WTC11 (cell line): Measurements from ENCODE around the gene SNX20. TPM values are rescaled to one million over a fixed set of nuclear protein-coding genes. Genes with fewer than 3 reads are reported as not detected.

Experiments used
- ATAC-seq: fragments of 200-7000 bp; cut with Tn5 transposase; 2 replicates; pipeline ENCODE4 v1.10.0; 2021; ENCODE audit warnings: mild to moderate bottlenecking, moderate library complexity
- CTCF ChIA-PET: fragments of 300-600 bp; sonication (Branson Sonifier 250); formaldehyde crosslinking; loops from one replicate; lab custom pipeline; 2021; ENCODE audit warnings: antibody characterized with exemption; lab: Charles Lee
- POLR2A ChIA-PET: fragments of 350-600 bp; sonication (Branson Sonifier 250); formaldehyde crosslinking; loops from one replicate; lab custom pipeline; 2021; ENCODE audit warnings: antibody characterized with exemption; lab: Charles Lee
- DNase-seq: peaks from one replicate; pipeline ENCODE4 v3.0.0; 2021; ENCODE audit warnings: low spot score
- H3K27ac Mint-ChIP-seq: 2 replicates; pipeline ENCODE4 v1.8.0; 2021; ENCODE audit warnings: mixed read lengths
- H3K27me3 Mint-ChIP-seq: 2 replicates; pipeline ENCODE4 v1.8.0; 2021; ENCODE audit warnings: low read depth, mild to moderate bottlenecking, moderate library complexity, mixed read lengths
- H3K36me3 Mint-ChIP-seq: 2 replicates; pipeline ENCODE4 v1.8.0; 2021; ENCODE audit warnings: mixed read lengths
- H3K4me1 Mint-ChIP-seq: 2 replicates; pipeline ENCODE4 v1.8.0; 2022; ENCODE audit warnings: mixed read lengths
- H3K4me3 Mint-ChIP-seq: 2 replicates; pipeline ENCODE4 v1.8.0; 2021; ENCODE audit warnings: mild to moderate bottlenecking, moderate library complexity, mixed read lengths
- H3K9me3 Mint-ChIP-seq: 2 replicates; pipeline ENCODE4 v1.8.0; 2021; ENCODE audit warnings: mixed read lengths
- AFF4 ChIP-seq: sonication (generic); formaldehyde crosslinking; IDR thresholded peaks from 2 replicates; pipeline ENCODE4 v1.8.1; 2023; ENCODE audit warnings: mild to moderate bottlenecking, missing genetic modification reagents, borderline replicate concordance
- CBFB ChIP-seq: sonication (generic); formaldehyde crosslinking; IDR thresholded peaks from 2 replicates; pipeline ENCODE4 v1.8.1; 2022; ENCODE audit warnings: mild to moderate bottlenecking, low read depth, missing genetic modification reagents
- CREM ChIP-seq: sonication (generic); formaldehyde crosslinking; IDR thresholded peaks from 2 replicates; pipeline ENCODE4 v1.8.1; 2022; ENCODE audit warnings: mild to moderate bottlenecking, missing genetic modification reagents, moderate library complexity
- FOXP1 ChIP-seq: sonication (generic); formaldehyde crosslinking; IDR thresholded peaks from 2 replicates; pipeline ENCODE4 v1.8.0; 2022; ENCODE audit warnings: missing genetic modification reagents, mild to moderate bottlenecking, moderate library complexity, borderline replicate concordance
- IRF1 ChIP-seq: sonication (generic); formaldehyde crosslinking; IDR thresholded peaks from 2 replicates; pipeline ENCODE4 v1.8.0; 2023; ENCODE audit warnings: missing genetic modification reagents
- NFYB ChIP-seq: sonication (generic); formaldehyde crosslinking; conservative IDR thresholded peaks from 2 replicates; pipeline ENCODE4 v1.8.0; 2022; ENCODE audit warnings: low read depth, missing genetic modification reagents
- RELA ChIP-seq: sonication (generic); formaldehyde crosslinking; IDR thresholded peaks from 2 replicates; pipeline ENCODE4 v1.8.1; 2022; ENCODE audit warnings: missing genetic modification reagents, mild to moderate bottlenecking, borderline replicate concordance
- SOX15 ChIP-seq: fragments of 250-450 bp; sonication (Bioruptor Pico); IDR thresholded peaks from 2 replicates; pipeline ENCODE4 v1.9.0; 2021; ENCODE audit warnings: mild to moderate bottlenecking
- ZNF232 ChIP-seq: sonication (generic); formaldehyde crosslinking; IDR thresholded peaks from 2 replicates; pipeline ENCODE4 v1.8.0; 2022; ENCODE audit warnings: mild to moderate bottlenecking, missing genetic modification reagents
- ZNF263 ChIP-seq: sonication (generic); formaldehyde crosslinking; IDR thresholded peaks from 2 replicates; pipeline ENCODE4 v1.8.1; 2022; ENCODE audit warnings: low read depth, mild to moderate bottlenecking, moderate library complexity, missing genetic modification reagents
- ZNF396 ChIP-seq: fragments of 250-450 bp; sonication (Bioruptor Pico); IDR thresholded peaks from 2 replicates; pipeline ENCODE4 v1.8.0; 2021; ENCODE audit warnings: mild to moderate bottlenecking, moderate library complexity, borderline replicate concordance
- ZNF423 ChIP-seq: fragments of 250-450 bp; sonication (Bioruptor Pico); IDR thresholded peaks from 2 replicates; pipeline ENCODE4 v2.1.2; 2022; ENCODE audit warnings: mild to moderate bottlenecking, moderate library complexity
- total RNA-seq: library from RNA; stranded (reverse); gene quantifications from 3 replicates; pipeline ENCODE4 v1.2.3, GENCODE V29; 2021
- TF ChIP-seq, protein P1 (sequence below): sonication (generic); formaldehyde crosslinking; IDR thresholded peaks from 2 replicates; pipeline ENCODE4 v1.8.0; 2023; ENCODE audit warnings: missing genetic modification reagents, mild to moderate bottlenecking, borderline replicate concordance
- TF ChIP-seq, protein P2 (sequence below): sonication (generic); formaldehyde crosslinking; IDR thresholded peaks from 2 replicates; pipeline ENCODE4 v1.8.0; 2023; ENCODE audit warnings: mild to moderate bottlenecking, missing genetic modification reagents
- TF ChIP-seq, protein P3 (sequence below): fragments of 250-450 bp; sonication (Bioruptor Pico); IDR thresholded peaks from 2 replicates; pipeline ENCODE4 v1.9.0; 2021; ENCODE audit warnings: mild to moderate bottlenecking, borderline replicate concordance
- TF ChIP-seq, protein P4 (sequence below): fragments of 200-600 bp; IDR thresholded peaks from 2 replicates; pipeline ENCODE4 v1.8.0; 2022; ENCODE audit warnings: antibody characterized with exemption

Gene SNX20
- total RNA-seq, 1 experiment from 2014 or later = not detected

DNA sequence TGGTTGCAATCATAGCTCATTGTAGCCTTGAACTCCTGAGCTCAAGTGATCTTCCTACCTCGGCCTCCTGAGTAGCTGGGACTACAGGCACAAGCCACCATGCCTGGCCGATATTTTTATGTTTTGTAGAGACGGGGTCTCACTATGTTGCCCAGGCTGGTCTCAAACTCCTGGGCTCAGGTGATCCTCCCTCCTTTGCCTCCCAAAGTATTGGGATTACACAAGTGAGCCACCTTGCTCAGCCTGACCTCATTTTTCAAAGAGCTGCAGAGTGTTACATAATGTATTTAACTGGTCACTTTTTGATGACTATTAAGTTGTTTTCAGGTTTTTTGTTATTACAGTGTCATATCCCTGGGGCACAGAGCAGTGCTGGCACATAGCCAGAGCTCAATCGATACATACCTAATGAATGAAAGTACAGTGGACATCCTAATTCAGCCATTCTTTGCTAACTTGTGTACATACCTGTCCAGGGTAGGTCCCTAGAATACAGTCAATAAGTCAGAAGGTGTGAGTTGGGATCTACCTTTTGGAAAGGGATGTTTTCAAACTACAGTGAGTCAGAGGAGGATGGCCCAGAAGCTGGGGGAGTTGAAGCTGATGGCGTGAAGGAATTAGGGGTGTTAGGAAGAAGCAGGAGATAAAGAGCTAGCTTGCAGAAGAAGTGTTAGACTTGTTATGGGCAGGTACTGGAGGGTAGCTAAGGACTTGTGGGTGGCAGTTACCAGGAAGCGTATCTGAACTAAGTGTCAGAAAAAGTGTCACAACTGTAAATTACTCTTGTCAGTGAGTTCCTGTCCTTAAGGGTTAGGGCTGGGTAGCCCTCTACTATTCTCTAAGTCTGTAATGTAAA lies 40.7 kb upstream of the SNX20 start:
- no peak for ATAC-seq
- POLR2A ChIA-PET = no interaction called here
- CTCF ChIA-PET = interaction anchor here (1.2 kb wide), 1 partner anchor 84 kb away, joined by 4 read pairs; no protein-coding TSS in a partner anchor
- DNase-seq = no peak
- no peak for TF ChIP-seq ZNF232 (CRISPR knock-in tag)
- TF ChIP-seq, protein P1, sequence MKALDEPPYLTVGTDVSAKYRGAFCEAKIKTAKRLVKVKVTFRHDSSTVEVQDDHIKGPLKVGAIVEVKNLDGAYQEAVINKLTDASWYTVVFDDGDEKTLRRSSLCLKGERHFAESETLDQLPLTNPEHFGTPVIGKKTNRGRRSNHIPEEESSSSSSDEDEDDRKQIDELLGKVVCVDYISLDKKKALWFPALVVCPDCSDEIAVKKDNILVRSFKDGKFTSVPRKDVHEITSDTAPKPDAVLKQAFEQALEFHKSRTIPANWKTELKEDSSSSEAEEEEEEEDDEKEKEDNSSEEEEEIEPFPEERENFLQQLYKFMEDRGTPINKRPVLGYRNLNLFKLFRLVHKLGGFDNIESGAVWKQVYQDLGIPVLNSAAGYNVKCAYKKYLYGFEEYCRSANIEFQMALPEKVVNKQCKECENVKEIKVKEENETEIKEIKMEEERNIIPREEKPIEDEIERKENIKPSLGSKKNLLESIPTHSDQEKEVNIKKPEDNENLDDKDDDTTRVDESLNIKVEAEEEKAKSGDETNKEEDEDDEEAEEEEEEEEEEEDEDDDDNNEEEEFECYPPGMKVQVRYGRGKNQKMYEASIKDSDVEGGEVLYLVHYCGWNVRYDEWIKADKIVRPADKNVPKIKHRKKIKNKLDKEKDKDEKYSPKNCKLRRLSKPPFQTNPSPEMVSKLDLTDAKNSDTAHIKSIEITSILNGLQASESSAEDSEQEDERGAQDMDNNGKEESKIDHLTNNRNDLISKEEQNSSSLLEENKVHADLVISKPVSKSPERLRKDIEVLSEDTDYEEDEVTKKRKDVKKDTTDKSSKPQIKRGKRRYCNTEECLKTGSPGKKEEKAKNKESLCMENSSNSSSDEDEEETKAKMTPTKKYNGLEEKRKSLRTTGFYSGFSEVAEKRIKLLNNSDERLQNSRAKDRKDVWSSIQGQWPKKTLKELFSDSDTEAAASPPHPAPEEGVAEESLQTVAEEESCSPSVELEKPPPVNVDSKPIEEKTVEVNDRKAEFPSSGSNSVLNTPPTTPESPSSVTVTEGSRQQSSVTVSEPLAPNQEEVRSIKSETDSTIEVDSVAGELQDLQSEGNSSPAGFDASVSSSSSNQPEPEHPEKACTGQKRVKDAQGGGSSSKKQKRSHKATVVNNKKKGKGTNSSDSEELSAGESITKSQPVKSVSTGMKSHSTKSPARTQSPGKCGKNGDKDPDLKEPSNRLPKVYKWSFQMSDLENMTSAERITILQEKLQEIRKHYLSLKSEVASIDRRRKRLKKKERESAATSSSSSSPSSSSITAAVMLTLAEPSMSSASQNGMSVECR (CRISPR knock-in tag) = no peak
- TF ChIP-seq ZNF263 (CRISPR knock-in tag) = no peak
- TF ChIP-seq, protein P2, sequence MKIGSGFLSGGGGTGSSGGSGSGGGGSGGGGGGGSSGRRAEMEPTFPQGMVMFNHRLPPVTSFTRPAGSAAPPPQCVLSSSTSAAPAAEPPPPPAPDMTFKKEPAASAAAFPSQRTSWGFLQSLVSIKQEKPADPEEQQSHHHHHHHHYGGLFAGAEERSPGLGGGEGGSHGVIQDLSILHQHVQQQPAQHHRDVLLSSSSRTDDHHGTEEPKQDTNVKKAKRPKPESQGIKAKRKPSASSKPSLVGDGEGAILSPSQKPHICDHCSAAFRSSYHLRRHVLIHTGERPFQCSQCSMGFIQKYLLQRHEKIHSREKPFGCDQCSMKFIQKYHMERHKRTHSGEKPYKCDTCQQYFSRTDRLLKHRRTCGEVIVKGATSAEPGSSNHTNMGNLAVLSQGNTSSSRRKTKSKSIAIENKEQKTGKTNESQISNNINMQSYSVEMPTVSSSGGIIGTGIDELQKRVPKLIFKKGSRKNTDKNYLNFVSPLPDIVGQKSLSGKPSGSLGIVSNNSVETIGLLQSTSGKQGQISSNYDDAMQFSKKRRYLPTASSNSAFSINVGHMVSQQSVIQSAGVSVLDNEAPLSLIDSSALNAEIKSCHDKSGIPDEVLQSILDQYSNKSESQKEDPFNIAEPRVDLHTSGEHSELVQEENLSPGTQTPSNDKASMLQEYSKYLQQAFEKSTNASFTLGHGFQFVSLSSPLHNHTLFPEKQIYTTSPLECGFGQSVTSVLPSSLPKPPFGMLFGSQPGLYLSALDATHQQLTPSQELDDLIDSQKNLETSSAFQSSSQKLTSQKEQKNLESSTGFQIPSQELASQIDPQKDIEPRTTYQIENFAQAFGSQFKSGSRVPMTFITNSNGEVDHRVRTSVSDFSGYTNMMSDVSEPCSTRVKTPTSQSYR (CRISPR knock-in tag) = no peak
- no peak for TF ChIP-seq CREM
- TF ChIP-seq RELA (CRISPR knock-in tag) = no peak
- TF ChIP-seq CBFB (CRISPR knock-in tag) = no peak
- no peak for TF ChIP-seq NFYB
- TF ChIP-seq ZNF423 (CRISPR knock-in tag) = no peak
- TF ChIP-seq ZNF396 (CRISPR knock-in tag) = no peak
- TF ChIP-seq SOX15 (CRISPR knock-in tag) = no peak
- TF ChIP-seq IRF1 (CRISPR knock-in tag) = no peak
- no peak for TF ChIP-seq AFF4 (CRISPR knock-in tag)
- TF ChIP-seq, protein P3, sequence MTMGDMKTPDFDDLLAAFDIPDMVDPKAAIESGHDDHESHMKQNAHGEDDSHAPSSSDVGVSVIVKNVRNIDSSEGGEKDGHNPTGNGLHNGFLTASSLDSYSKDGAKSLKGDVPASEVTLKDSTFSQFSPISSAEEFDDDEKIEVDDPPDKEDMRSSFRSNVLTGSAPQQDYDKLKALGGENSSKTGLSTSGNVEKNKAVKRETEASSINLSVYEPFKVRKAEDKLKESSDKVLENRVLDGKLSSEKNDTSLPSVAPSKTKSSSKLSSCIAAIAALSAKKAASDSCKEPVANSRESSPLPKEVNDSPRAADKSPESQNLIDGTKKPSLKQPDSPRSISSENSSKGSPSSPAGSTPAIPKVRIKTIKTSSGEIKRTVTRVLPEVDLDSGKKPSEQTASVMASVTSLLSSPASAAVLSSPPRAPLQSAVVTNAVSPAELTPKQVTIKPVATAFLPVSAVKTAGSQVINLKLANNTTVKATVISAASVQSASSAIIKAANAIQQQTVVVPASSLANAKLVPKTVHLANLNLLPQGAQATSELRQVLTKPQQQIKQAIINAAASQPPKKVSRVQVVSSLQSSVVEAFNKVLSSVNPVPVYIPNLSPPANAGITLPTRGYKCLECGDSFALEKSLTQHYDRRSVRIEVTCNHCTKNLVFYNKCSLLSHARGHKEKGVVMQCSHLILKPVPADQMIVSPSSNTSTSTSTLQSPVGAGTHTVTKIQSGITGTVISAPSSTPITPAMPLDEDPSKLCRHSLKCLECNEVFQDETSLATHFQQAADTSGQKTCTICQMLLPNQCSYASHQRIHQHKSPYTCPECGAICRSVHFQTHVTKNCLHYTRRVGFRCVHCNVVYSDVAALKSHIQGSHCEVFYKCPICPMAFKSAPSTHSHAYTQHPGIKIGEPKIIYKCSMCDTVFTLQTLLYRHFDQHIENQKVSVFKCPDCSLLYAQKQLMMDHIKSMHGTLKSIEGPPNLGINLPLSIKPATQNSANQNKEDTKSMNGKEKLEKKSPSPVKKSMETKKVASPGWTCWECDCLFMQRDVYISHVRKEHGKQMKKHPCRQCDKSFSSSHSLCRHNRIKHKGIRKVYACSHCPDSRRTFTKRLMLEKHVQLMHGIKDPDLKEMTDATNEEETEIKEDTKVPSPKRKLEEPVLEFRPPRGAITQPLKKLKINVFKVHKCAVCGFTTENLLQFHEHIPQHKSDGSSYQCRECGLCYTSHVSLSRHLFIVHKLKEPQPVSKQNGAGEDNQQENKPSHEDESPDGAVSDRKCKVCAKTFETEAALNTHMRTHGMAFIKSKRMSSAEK (CRISPR knock-in tag) = no peak
- TF ChIP-seq, protein P4, sequence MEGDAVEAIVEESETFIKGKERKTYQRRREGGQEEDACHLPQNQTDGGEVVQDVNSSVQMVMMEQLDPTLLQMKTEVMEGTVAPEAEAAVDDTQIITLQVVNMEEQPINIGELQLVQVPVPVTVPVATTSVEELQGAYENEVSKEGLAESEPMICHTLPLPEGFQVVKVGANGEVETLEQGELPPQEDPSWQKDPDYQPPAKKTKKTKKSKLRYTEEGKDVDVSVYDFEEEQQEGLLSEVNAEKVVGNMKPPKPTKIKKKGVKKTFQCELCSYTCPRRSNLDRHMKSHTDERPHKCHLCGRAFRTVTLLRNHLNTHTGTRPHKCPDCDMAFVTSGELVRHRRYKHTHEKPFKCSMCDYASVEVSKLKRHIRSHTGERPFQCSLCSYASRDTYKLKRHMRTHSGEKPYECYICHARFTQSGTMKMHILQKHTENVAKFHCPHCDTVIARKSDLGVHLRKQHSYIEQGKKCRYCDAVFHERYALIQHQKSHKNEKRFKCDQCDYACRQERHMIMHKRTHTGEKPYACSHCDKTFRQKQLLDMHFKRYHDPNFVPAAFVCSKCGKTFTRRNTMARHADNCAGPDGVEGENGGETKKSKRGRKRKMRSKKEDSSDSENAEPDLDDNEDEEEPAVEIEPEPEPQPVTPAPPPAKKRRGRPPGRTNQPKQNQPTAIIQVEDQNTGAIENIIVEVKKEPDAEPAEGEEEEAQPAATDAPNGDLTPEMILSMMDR = no peak
- TF ChIP-seq FOXP1 (CRISPR knock-in tag) = no peak
- Mint-ChIP-seq H3K4me1 (peaks cover 12% of the 10 kb centered on the region), H3K36me3 (peaks cover 5% of the 10 kb centered on the region; the same call in 1 of the 2 replicates), H3K27ac (no peak overlapping the region), H3K9me3 (peaks cover 22% of the 10 kb centered on the region), H3K27me3 (no peaks in the 10 kb centered on the region), H3K4me3 (no peak overlapping the region)
